B cell (primary cell): ENCODE results near the gene TNFRSF9.

ENCODE experiments used
- CTCF ChIP-seq: fragments of 200-600 bp; IDR thresholded peaks from one replicate; pipeline ENCODE4 v1.8.0; 2022; ENCODE audit warnings: antibody characterized with exemption, mild to moderate bottlenecking
- EZH2 ChIP-seq: IDR thresholded peaks from 2 replicates; pipeline ENCODE4 v1.6.1; 2012; ENCODE audit warnings: borderline replicate concordance, low read depth, mild to moderate bottlenecking, moderate library complexity, low read length; ENCODE audit not compliant: insufficient read depth, poor library complexity, severe bottlenecking

GRCh38 chr1:7967651-7968050, 27.0 kb upstream of the TNFRSF9 start:
- TF ChIP-seq CTCF (no peak), EZH2 (no peak)
